Activated T-cell treated with anti-CD3 and anti-CD28 coated beads, Interleukin-2, amount 50 U/mL, for 1 hour (primary cell): Measurements from ENCODE around the gene FAM135A.

Source experiments
- DNase-seq: peaks from one replicate; pipeline ENCODE4 v3.0.0-alpha.2; 2020

The FAM135A gene

GRCh38 chr6:70413114-70413991, at the start of gene FAM135A:
TSS of gene FAM135A (plus strand) at chr6:70413508. CDS start at chr6:70428343, 14,835 bp downstream.
- peak; percentile 93 for DNase-seq

- DNase-seq = no peak
Observed at GRCh38 chr6:70363741-70364493, 49.4 kb upstream of the FAM135A start.

- DNase-seq = peak; percentile 62
Observed at GRCh38 chr6:70369332-70369950, 43.9 kb upstream of the FAM135A start.

- no peak for DNase-seq
Observed at GRCh38 chr6:70370496-70370895, 42.8 kb upstream of the FAM135A start.

GRCh38 chr6:70371454-70372105, 41.7 kb upstream of the FAM135A start:
- no peak for DNase-seq

- DNase-seq = no peak
Observed at GRCh38 chr6:70375166-70375565, 38.1 kb upstream of the FAM135A start.

- no peak for DNase-seq
Observed at GRCh38 chr6:70375882-70376281, 37.4 kb upstream of the FAM135A start.

GRCh38 chr6:70376628-70377027, 36.7 kb upstream of the FAM135A start:
- DNase-seq = no peak

- DNase-seq = no peak
Observed at GRCh38 chr6:70377372-70377771, 35.9 kb upstream of the FAM135A start.

GRCh38 chr6:70379473-70380013, 33.8 kb upstream of the FAM135A start:
- no peak for DNase-seq

- no peak for DNase-seq
Observed at GRCh38 chr6:70380252-70380651, 33.1 kb upstream of the FAM135A start.

GRCh38 chr6:70380771-70381416, 32.4 kb upstream of the FAM135A start:
- no peak for DNase-seq

- no peak for DNase-seq
Observed at GRCh38 chr6:70381417-70381782, 31.9 kb upstream of the FAM135A start.

GRCh38 chr6:70385901-70386300, 27.4 kb upstream of the FAM135A start:
- no peak for DNase-seq

GRCh38 chr6:70388814-70389213, 24.5 kb upstream of the FAM135A start:
- no peak for DNase-seq

- DNase-seq = no peak
Observed at GRCh38 chr6:70389261-70389660, 24.0 kb upstream of the FAM135A start.

- no peak for DNase-seq
Observed at GRCh38 chr6:70390067-70390466, 23.2 kb upstream of the FAM135A start.

- no peak for DNase-seq
Observed at GRCh38 chr6:70391492-70391891, 21.8 kb upstream of the FAM135A start.

- DNase-seq = no peak
Observed at GRCh38 chr6:70394518-70395300, 18.6 kb upstream of the FAM135A start.

- DNase-seq = no peak
Observed at GRCh38 chr6:70395301-70395672, 18.0 kb upstream of the FAM135A start.

- DNase-seq = no peak
Observed at GRCh38 chr6:70396163-70396562, 17.1 kb upstream of the FAM135A start.
